IMR-90 (cell line): ENCODE measurements around the gene PYY. TPM values are rescaled to one million over a fixed set of nuclear protein-coding genes. Genes with fewer than 3 reads are reported as not detected.

ENCODE experiments used
- ATAC-seq: fragments of 200-7000 bp; cut with Tn5 transposase; 2 replicates; pipeline ENCODE4 v1.9.1; 2020; ENCODE audit warnings: low read depth, mild to moderate bottlenecking, moderate library complexity
- BruUV-seq: library from RNA; stranded (reverse); fragments of 400-500 nt; replicated peaks from 2 replicates; lab custom pipeline; 2021; lab: Mats Ljungman, UMichigan
- CTCF ChIA-PET: fragments of 300-600 bp; formaldehyde crosslinking; extraction: SDS; loops from one replicate; lab custom pipeline; 2021; ENCODE audit warnings: antibody characterized with exemption; lab: Yijun Ruan, JAX
- POLR2A ChIA-PET: fragments of 300-600 bp; sonication (Branson Sonifier 250); formaldehyde crosslinking; loops from one replicate; lab custom pipeline; 2022; ENCODE audit warnings: antibody characterized with exemption; ENCODE audit not compliant: unreplicated experiment; lab: Charles Lee
- DNase-seq: peaks from one replicate; pipeline ENCODE4 v3.0.0; 2013
- H2AFZ ChIP-seq: replicated peaks from 2 replicates; pipeline ENCODE3; 2013; ENCODE audit warnings: low read length, mild to moderate bottlenecking; ENCODE audit not compliant: poor library complexity
- H2AK5ac ChIP-seq: 2 replicates; pipeline ENCODE4 v1.6.1; 2013; ENCODE audit warnings: low read depth, low read length, inconsistent platforms
- H2AK9ac ChIP-seq: replicated peaks from 2 replicates; pipeline ENCODE3; 2013; ENCODE audit warnings: mild to moderate bottlenecking, low read depth, low read length, moderate library complexity; ENCODE audit not compliant: poor library complexity
- H2BK120ac ChIP-seq: 2 replicates; pipeline ENCODE4 v1.6.1; 2013; ENCODE audit warnings: low read depth, low read length, inconsistent platforms
- H2BK15ac ChIP-seq: 3 replicates; pipeline ENCODE4 v1.6.1; 2013; ENCODE audit warnings: low read depth, low read length, inconsistent platforms
- H2BK20ac ChIP-seq: 2 replicates; pipeline ENCODE4 v1.6.1; 2013; ENCODE audit warnings: low read depth, mild to moderate bottlenecking, inconsistent platforms, low read length, moderate library complexity
- H2BK5ac ChIP-seq: 2 replicates; pipeline ENCODE4 v1.6.1; 2013; ENCODE audit warnings: mild to moderate bottlenecking, low read depth, low read length, inconsistent platforms; ENCODE audit not compliant: poor library complexity, severe bottlenecking
- H3K14ac ChIP-seq: replicated peaks from 2 replicates; pipeline ENCODE4 v1.6.1; 2013; ENCODE audit warnings: low read depth, low read length, inconsistent platforms
- H3K18ac ChIP-seq: 2 replicates; pipeline ENCODE4 v1.6.1; 2013; ENCODE audit warnings: low read depth, low read length, control low read depth
- H3K23ac ChIP-seq: 2 replicates; pipeline ENCODE4 v1.6.1; 2013; ENCODE audit warnings: low read depth, low read length, inconsistent platforms
- H3K27ac ChIP-seq: 2 replicates; pipeline ENCODE4 v1.5.1; 2013; ENCODE audit warnings: mild to moderate bottlenecking, control low read depth, low read length; ENCODE audit not compliant: insufficient read depth
- H3K27me3 ChIP-seq: 2 replicates; pipeline ENCODE4 v1.6.1; 2013; ENCODE audit warnings: low read length; ENCODE audit not compliant: control insufficient read depth, insufficient read depth
- H3K36me3 ChIP-seq: 2 replicates; pipeline ENCODE4 v1.6.1; 2013; ENCODE audit warnings: low read length, mixed read lengths; ENCODE audit not compliant: control insufficient read depth, insufficient read depth
- H3K4ac ChIP-seq: 2 replicates; pipeline ENCODE4 v1.6.1; 2013; ENCODE audit warnings: low read depth, low read length, inconsistent platforms
- H3K4me1 ChIP-seq: 2 replicates; pipeline ENCODE4 v1.6.1; 2013; ENCODE audit warnings: low read length, mixed read lengths; ENCODE audit not compliant: control insufficient read depth, insufficient read depth
- H3K4me2 ChIP-seq: 2 replicates; pipeline ENCODE4 v1.6.1; 2013; ENCODE audit warnings: low read depth, mild to moderate bottlenecking, control low read depth, low read length, moderate library complexity
- H3K4me3 ChIP-seq: 2 replicates; pipeline ENCODE4 v1.5.1; 2013; ENCODE audit warnings: low read depth, mild to moderate bottlenecking, control low read depth, low read length, moderate library complexity; ENCODE audit not compliant: insufficient read depth
- H3K56ac ChIP-seq: 2 replicates; pipeline ENCODE4 v1.6.1; 2013; ENCODE audit warnings: low read length, inconsistent platforms; ENCODE audit not compliant: insufficient read depth; ENCODE audit errors: extremely low read depth
- H3K79me1 ChIP-seq, 2 experiments: 2 replicates each; pipeline ENCODE4 v1.6.1; 2013; ENCODE audit warnings: low read length in 2 of 2, inconsistent platforms in 1 of 2, low read depth in 1 of 2
- H3K9ac ChIP-seq: 2 replicates; pipeline ENCODE4 v1.6.1; 2013; ENCODE audit warnings: low read depth, low read length, control low read depth
- H3K9me1 ChIP-seq: 2 replicates; pipeline ENCODE4 v1.6.1; 2013; ENCODE audit warnings: low read length, inconsistent platforms; ENCODE audit not compliant: insufficient read depth
- H3K9me3 ChIP-seq: 2 replicates; pipeline ENCODE4 v1.6.1; 2013; ENCODE audit warnings: low read length; ENCODE audit not compliant: control insufficient read depth, insufficient read depth
- H4K20me1 ChIP-seq: 2 replicates; pipeline ENCODE4 v1.6.1; 2013; ENCODE audit warnings: low read length, inconsistent platforms; ENCODE audit not compliant: insufficient read depth
- H4K5ac ChIP-seq: 2 replicates; pipeline ENCODE4 v1.6.1; 2013; ENCODE audit warnings: mild to moderate bottlenecking, low read depth, low read length, control low read depth
- H4K8ac ChIP-seq, 2 experiments: 2 replicates each; pipeline ENCODE4 v1.6.1; 2013; ENCODE audit warnings: low read depth in 2 of 2, low read length in 2 of 2, control low read depth in 1 of 2, inconsistent platforms in 1 of 2
- H4K91ac ChIP-seq: 2 replicates; pipeline ENCODE4 v1.6.1; 2013; ENCODE audit warnings: low read depth, low read length, inconsistent platforms; ENCODE audit not compliant: insufficient read depth
- BHLHE40 ChIP-seq: fragments of 150-350 bp; IDR thresholded peaks from 2 replicates; pipeline ENCODE4 v1.6.1; 2016; ENCODE audit warnings: mild to moderate bottlenecking, low read depth, low read length
- ELK1 ChIP-seq: fragments of 150-350 bp; IDR thresholded peaks from 2 replicates; pipeline ENCODE4 v1.6.1; 2016; ENCODE audit warnings: low read depth, mild to moderate bottlenecking, low read length, moderate library complexity, borderline replicate concordance
- MXI1 ChIP-seq: IDR thresholded peaks from 2 replicates; pipeline ENCODE4 v1.6.1; 2012; ENCODE audit warnings: low read depth, mild to moderate bottlenecking, low read length, moderate library complexity, borderline replicate concordance
- SMC3 ChIP-seq: fragments of 150-350 bp; IDR thresholded peaks from 2 replicates; pipeline ENCODE4 v1.6.1; 2016; ENCODE audit warnings: low read depth, mild to moderate bottlenecking, antibody characterized with exemption, low read length, moderate library complexity
- WGBS, 2 experiments: methylation state at CpG; one replicate each; pipeline versions ENCODE4 v1.1.5 to v1.1.7; 2013; ENCODE audit warnings: missing lambda C conversion rate in 2 of 2; ENCODE audit not compliant: insufficient read length in 1 of 2; ENCODE audit errors: extremely low coverage in 2 of 2; 5-methylcytosine and 5-hydroxymethylcytosine counted together
- dilution Hi-C: fragments of 300-500 bp; cut with HindIII; formaldehyde crosslinking; loops from one replicate; pipeline ENCODE4 v1.14.3; 2018; ENCODE audit warnings: low sequenced_read_pairs; ENCODE audit not compliant: unreplicated experiment
- in situ Hi-C: fragments of 300-500 bp; cut with MboI; formaldehyde crosslinking; loops from 3 replicates; pipeline ENCODE4 v1.14.3; 2019; ENCODE audit warnings: low sequenced_read_pairs, inconsistent platforms, mixed read lengths
- intact Hi-C: fragments of 100-400 bp; cut with micrococcal nuclease; formaldehyde crosslinking; loops from 2 replicates; pipeline ENCODE4 v1.10.0; 2022
- polyA plus RNA-seq, 3 experiments: library from polyadenylated mRNA; depleted of rRNA; stranded (reverse); fragments of >200 nt; gene quantifications; 2 replicates each; pipeline ENCODE4 v1.2.3, GENCODE V29; 2012; ENCODE audit warnings: low replicate concordance in 1 of 3
- total RNA-seq: library from RNA; depleted of rRNA; stranded (reverse); fragments of >200 nt; gene quantifications from 2 replicates; pipeline ENCODE4 v1.2.3, GENCODE V29; 2012

PYY gene
- total and polyA plus RNA-seq, 2 of the 4 experiments (the other 2 are of a cell fraction) = not detected

- dilution Hi-C loops = no loop called here
- H2AFZ ChIP-seq = no peak overlapping the region
- no peak overlapping the region for H4K5ac ChIP-seq
- H3K27ac ChIP-seq = no peak overlapping the region
- ChIA-PET CTCF (no interaction called here), POLR2A (no interaction called here)
- no peak overlapping the region for H3K18ac ChIP-seq
- H2BK15ac ChIP-seq = no peak overlapping the region
- no peak overlapping the region for H3K23ac ChIP-seq
- no peak overlapping the region for H4K8ac ChIP-seq
- ATAC-seq = peak; percentile 53
- no peak overlapping the region for H2BK120ac ChIP-seq
- no peak overlapping the region for H3K4me3 ChIP-seq
- H3K14ac ChIP-seq = no peak overlapping the region
- H3K9ac ChIP-seq = no peak overlapping the region
- H3K4me2 ChIP-seq = no peak overlapping the region
- peaks cover 3% of the 10 kb centered on the region; the same call in 1 of the 2 replicates for H3K9me3 ChIP-seq
- no peak overlapping the region for H4K91ac ChIP-seq
- no peak overlapping the region for H2BK20ac ChIP-seq
- no peaks in the 10 kb centered on the region for H3K36me3 ChIP-seq
- H2BK5ac ChIP-seq = no peak overlapping the region
- H3K27me3 ChIP-seq = peaks cover 69% of the 10 kb centered on the region
- H3K56ac ChIP-seq = no peak overlapping the region
- no peak overlapping the region for H3K4ac ChIP-seq
- no peak overlapping the region for H2AK5ac ChIP-seq
- in situ Hi-C loops = no loop called here
- no TSS peak for BruUV-seq
- no peak overlapping the region for H2AK9ac ChIP-seq
- no peak for DNase-seq
- H4K20me1 ChIP-seq = 0 out of 2 replicates have a peak, but pooled peaks cover 6% of the 10 kb centered on the region
- no peaks in the 10 kb centered on the region for H3K9me1 ChIP-seq
- no peaks in the 10 kb centered on the region for H3K4me1 ChIP-seq
- WGBS, 2 experiments = 2% methylated on average over 8 of the region's 19 CpGs; no CpG with 5 or more reads in 1 of the 2 experiments
- intact Hi-C loops = no loop called here
- TF ChIP-seq MXI1 = no peak
- no peak for TF ChIP-seq ELK1
- no peak for TF ChIP-seq BHLHE40
- TF ChIP-seq SMC3 = no peak
- no peaks in the 10 kb centered on the region for H3K79me1 ChIP-seq
Measured at GRCh38 chr17:43952351-43952723, 1.4 kb downstream of the PYY start.
